Measurements from ENCODE around the gene PGM1. TPM values are rescaled to one million over a fixed set of nuclear protein-coding genes. Genes with fewer than 3 reads are reported as not detected.

Gene PGM1
- total RNA-seq, 1 donor from 2014 or later, result 77.3 TPM

- no peak for DNase-seq (ENCODE audit: low read depth)
- no peak overlapping the region for H3K4me3 ChIP-seq (ENCODE audit: low read depth, low read length)
- TF ChIP-seq CTCF (conservative IDR thresholded peaks at IDR 0.05; ENCODE audit: low read depth, low read length), result no peak
Observed at GRCh38 chr1:63679076-63679475, 85.9 kb downstream of the PGM1 start.

GRCh38 chr1:63679589-63679988, 86.4 kb downstream of the PGM1 start:
- TF ChIP-seq CTCF (conservative IDR thresholded peaks at IDR 0.05; ENCODE audit: low read depth, low read length), result no peak
- H3K4me3 ChIP-seq (ENCODE audit: low read depth, low read length), result no peak overlapping the region
- no peak for DNase-seq (ENCODE audit: low read depth)

GRCh38 chr1:63682936-63683335, 89.7 kb downstream of the PGM1 start:
- no peak for TF ChIP-seq CTCF (conservative IDR thresholded peaks at IDR 0.05; ENCODE audit: low read depth, low read length)
- no peak for DNase-seq (ENCODE audit: low read depth)

GRCh38 chr1:63683759-63684158, 90.5 kb downstream of the PGM1 start:
- no peak for TF ChIP-seq CTCF (conservative IDR thresholded peaks at IDR 0.05; ENCODE audit: low read depth, low read length)
- H3K4me3 ChIP-seq (ENCODE audit: low read depth, low read length), result no peak overlapping the region
- no peak for DNase-seq (ENCODE audit: low read depth)

More at GRCh38 chr1:63682936-63683335, 89.7 kb downstream of the PGM1 start:
- H3K4me3 ChIP-seq (ENCODE audit: low read depth, low read length), result no peak overlapping the region

GRCh38 chr1:63686696-63687095, 93.5 kb downstream of the PGM1 start:
- TF ChIP-seq CTCF (conservative IDR thresholded peaks at IDR 0.05; ENCODE audit: low read depth, low read length), result no peak
- no peak for DNase-seq (ENCODE audit: low read depth)
- no peak overlapping the region for H3K4me3 ChIP-seq (ENCODE audit: low read depth, low read length)

- H3K4me3 ChIP-seq (ENCODE audit: low read depth, low read length), result no peak overlapping the region
- no peak for TF ChIP-seq CTCF (conservative IDR thresholded peaks at IDR 0.05; ENCODE audit: low read depth, low read length)
- DNase-seq (ENCODE audit: low read depth), result no peak
Observed at GRCh38 chr1:63688302-63688890, 95.2 kb downstream of the PGM1 start.

- TF ChIP-seq CTCF (conservative IDR thresholded peaks at IDR 0.05; ENCODE audit: low read depth, low read length), result no peak
- H3K4me3 ChIP-seq (ENCODE audit: low read depth, low read length), result no peak overlapping the region
- DNase-seq (ENCODE audit: low read depth), result no peak
Observed at GRCh38 chr1:63690966-63691700, 97.9 kb downstream of the PGM1 start.
